PC-9 (cell line): ENCODE data around the gene BACH1. TPM values are rescaled to one million over a fixed set of nuclear protein-coding genes. Genes with fewer than 3 reads are reported as not detected.

Experiments used
- BruUV-seq: library from RNA; stranded (reverse); fragments of 400-500 nt; replicated peaks from 2 replicates; lab custom pipeline; 2021; lab: Mats Ljungman, UMichigan
- CTCF ChIA-PET: fragments of 300-600 bp; sonication (Branson Sonifier 250); formaldehyde crosslinking; loops from one replicate; lab custom pipeline; 2022; ENCODE audit warnings: antibody characterized with exemption; lab: Charles Lee
- POLR2A ChIA-PET: fragments of 300-600 bp; sonication (Branson Sonifier 250); formaldehyde crosslinking; loops from one replicate; lab custom pipeline; 2022; ENCODE audit warnings: antibody characterized with exemption; ENCODE audit not compliant: unreplicated experiment; lab: Charles Lee
- DNase-seq, 2 experiments: peaks; one replicate each; pipeline versions ENCODE4 v3.0.0 to v3.0.0-alpha.2; 2015 to 2022; ENCODE audit warnings: mixed read lengths in 1 of 2
- H2AFZ ChIP-seq: fragments of 200-600 bp; sonication (generic); 2 replicates; pipeline ENCODE4 v1.8.1; 2017; ENCODE audit warnings: antibody characterized with exemption
- H3F3A ChIP-seq: fragments of 200-600 bp; sonication (generic); 2 replicates; pipeline ENCODE4 v1.8.1; 2017; ENCODE audit warnings: antibody characterized with exemption, mild to moderate bottlenecking, low read depth; ENCODE audit not compliant: insufficient read depth
- H3K27ac ChIP-seq: fragments of 200-600 bp; sonication (generic); 2 replicates; pipeline ENCODE4 v1.6.1; 2016; ENCODE audit warnings: mixed run types
- H3K27me3 ChIP-seq: fragments of 200-600 bp; sonication (generic); 2 replicates; pipeline ENCODE4 v1.6.1; 2016; ENCODE audit warnings: low read depth, mixed run types; ENCODE audit not compliant: insufficient read depth
- H3K36me3 ChIP-seq: fragments of 200-600 bp; sonication (generic); 2 replicates; pipeline ENCODE4 v1.6.1; 2016; ENCODE audit warnings: low read depth, mixed run types
- H3K4me1 ChIP-seq: fragments of 200-600 bp; sonication (generic); replicated peaks from 2 replicates; pipeline ENCODE4 v1.6.1; 2016; ENCODE audit warnings: mixed run types; ENCODE audit not compliant: insufficient read depth
- H3K4me2 ChIP-seq: fragments of 200-600 bp; sonication (generic); 2 replicates; pipeline ENCODE4 v1.6.1; 2017; ENCODE audit warnings: mixed run types
- H3K4me3 ChIP-seq: fragments of 200-600 bp; sonication (generic); 2 replicates; pipeline ENCODE4 v1.6.1; 2016; ENCODE audit warnings: mixed run types
- H3K79me2 ChIP-seq: fragments of 200-600 bp; sonication (generic); 2 replicates; pipeline ENCODE4 v1.6.1; 2017; ENCODE audit warnings: low read depth, mixed run types
- H3K9me2 ChIP-seq: fragments of 200-600 bp; sonication (generic); 2 replicates; pipeline ENCODE4 v1.8.1; 2017; ENCODE audit warnings: mild to moderate bottlenecking; ENCODE audit not compliant: insufficient read depth
- H3K9me3 ChIP-seq: fragments of 200-600 bp; sonication (generic); 2 replicates; pipeline ENCODE4 v1.8.1; 2016; ENCODE audit warnings: low read depth; ENCODE audit not compliant: insufficient read depth
- H4K20me1 ChIP-seq: fragments of 200-600 bp; sonication (generic); 2 replicates; pipeline ENCODE4 v1.8.1; 2017; ENCODE audit not compliant: insufficient read depth
- EZH2 ChIP-seq: fragments of 200-600 bp; sonication (generic); IDR thresholded peaks from 2 replicates; pipeline ENCODE4 v1.8.0; 2017; ENCODE audit warnings: antibody characterized with exemption, low read depth
- intact Hi-C: fragments of 100-400 bp; cut with micrococcal nuclease; formaldehyde crosslinking; loops from one replicate; pipeline ENCODE4 v1.10.0; 2022; ENCODE audit not compliant: unreplicated experiment
- total RNA-seq: library from RNA; stranded (reverse); gene quantifications from 2 replicates; pipeline ENCODE4 v1.2.3, GENCODE V29; 2021
- TF ChIP-seq, protein P1 (sequence below): fragments of 200-600 bp; sonication (generic); conservative IDR thresholded peaks from 2 replicates; pipeline ENCODE4 v1.6.1; 2017; ENCODE audit warnings: mixed run types, antibody characterized with exemption, mild to moderate bottlenecking, moderate library complexity

The BACH1 gene
- total RNA-seq, 1 experiment from 2014 or later = 39.9 TPM

DNA sequence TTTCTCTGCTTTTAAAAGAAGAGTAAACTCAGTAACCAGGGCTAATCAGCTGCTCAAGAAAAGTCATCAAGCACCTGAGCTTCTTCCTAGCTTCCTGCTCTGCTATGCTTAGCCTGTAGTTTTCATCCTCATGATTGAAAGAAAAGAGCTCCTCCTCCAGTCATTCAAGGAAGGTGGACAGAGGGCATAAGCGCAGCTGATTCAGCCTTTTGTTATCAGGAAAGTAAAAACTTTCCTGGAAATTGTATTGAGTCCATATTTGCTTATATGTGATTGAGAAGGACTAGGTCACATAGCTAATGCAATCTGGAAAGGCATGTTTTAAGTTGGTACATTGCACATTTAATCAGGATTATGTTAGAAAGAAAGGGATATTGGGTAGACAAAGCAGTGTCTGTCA, 8.5 kb upstream of the BACH1 start:
- Histone ChIP-seq H3K9me2 (no peaks in the 10 kb centered on the region), H2AFZ (no peak overlapping the region), H3K4me1 (no peaks in the 10 kb centered on the region), H3K27ac (no peak overlapping the region), H3K36me3 (no peaks in the 10 kb centered on the region), H3K79me2 (no peaks in the 10 kb centered on the region), H4K20me1 (no peaks in the 10 kb centered on the region), H3K4me3 (no peak overlapping the region), H3K9me3 (no peaks in the 10 kb centered on the region), H3F3A (peaks cover 4% of the 10 kb centered on the region; the same call in 1 of the 2 replicates), H3K4me2 (no peak overlapping the region), H3K27me3 (no peaks in the 10 kb centered on the region)
- intact Hi-C loops = no loop called here
- BruUV-seq = no TSS peak
- no peak for TF ChIP-seq EZH2
- TF ChIP-seq, protein P1, sequence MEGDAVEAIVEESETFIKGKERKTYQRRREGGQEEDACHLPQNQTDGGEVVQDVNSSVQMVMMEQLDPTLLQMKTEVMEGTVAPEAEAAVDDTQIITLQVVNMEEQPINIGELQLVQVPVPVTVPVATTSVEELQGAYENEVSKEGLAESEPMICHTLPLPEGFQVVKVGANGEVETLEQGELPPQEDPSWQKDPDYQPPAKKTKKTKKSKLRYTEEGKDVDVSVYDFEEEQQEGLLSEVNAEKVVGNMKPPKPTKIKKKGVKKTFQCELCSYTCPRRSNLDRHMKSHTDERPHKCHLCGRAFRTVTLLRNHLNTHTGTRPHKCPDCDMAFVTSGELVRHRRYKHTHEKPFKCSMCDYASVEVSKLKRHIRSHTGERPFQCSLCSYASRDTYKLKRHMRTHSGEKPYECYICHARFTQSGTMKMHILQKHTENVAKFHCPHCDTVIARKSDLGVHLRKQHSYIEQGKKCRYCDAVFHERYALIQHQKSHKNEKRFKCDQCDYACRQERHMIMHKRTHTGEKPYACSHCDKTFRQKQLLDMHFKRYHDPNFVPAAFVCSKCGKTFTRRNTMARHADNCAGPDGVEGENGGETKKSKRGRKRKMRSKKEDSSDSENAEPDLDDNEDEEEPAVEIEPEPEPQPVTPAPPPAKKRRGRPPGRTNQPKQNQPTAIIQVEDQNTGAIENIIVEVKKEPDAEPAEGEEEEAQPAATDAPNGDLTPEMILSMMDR = no peak
- POLR2A ChIA-PET = no interaction called here
- CTCF ChIA-PET = no interaction called here
- no peak for DNase-seq

DNA sequence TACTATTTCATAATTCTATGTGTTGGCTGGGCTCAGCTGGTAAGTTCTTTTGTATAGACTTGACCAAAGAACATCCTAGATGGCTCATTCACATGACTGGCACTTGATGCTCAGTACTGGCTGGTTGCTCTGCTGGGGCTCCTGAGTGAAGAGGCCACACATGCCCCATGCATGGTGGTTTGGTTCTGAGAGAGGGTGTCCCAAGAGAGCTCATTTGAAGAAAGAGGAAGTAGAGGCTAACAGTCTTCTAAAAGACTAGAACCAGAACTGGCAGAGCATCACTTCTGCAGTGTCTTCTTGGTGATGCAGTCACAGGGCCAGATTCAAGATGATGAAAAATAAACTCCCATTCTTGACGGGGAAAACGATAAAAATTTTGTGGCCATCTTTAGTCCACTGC, 5.2 kb upstream of the BACH1 start:
- Histone ChIP-seq H4K20me1 (no peaks in the 10 kb centered on the region), H3K9me3 (no peaks in the 10 kb centered on the region), H3K9me2 (no peaks in the 10 kb centered on the region), H3K4me1 (no peaks in the 10 kb centered on the region), H3K4me2 (no peak overlapping the region), H3K4me3 (no peak overlapping the region), H3F3A (peaks cover 4% of the 10 kb centered on the region; the same call in 1 of the 2 replicates), H3K36me3 (no peaks in the 10 kb centered on the region), H3K27ac (no peak overlapping the region), H3K27me3 (no peaks in the 10 kb centered on the region), H3K79me2 (no peaks in the 10 kb centered on the region), H2AFZ (no peak overlapping the region)
- no TSS peak for BruUV-seq
- no peak for DNase-seq
- ChIA-PET CTCF (no interaction called here), POLR2A (interaction anchor here (0.6 kb wide), 1 partner anchor 55 kb away, joined by 12 read pairs; no protein-coding TSS in a partner anchor)
- intact Hi-C loops = no loop called here
- TF ChIP-seq, protein P1 = no peak
- TF ChIP-seq EZH2 = no peak

DNA sequence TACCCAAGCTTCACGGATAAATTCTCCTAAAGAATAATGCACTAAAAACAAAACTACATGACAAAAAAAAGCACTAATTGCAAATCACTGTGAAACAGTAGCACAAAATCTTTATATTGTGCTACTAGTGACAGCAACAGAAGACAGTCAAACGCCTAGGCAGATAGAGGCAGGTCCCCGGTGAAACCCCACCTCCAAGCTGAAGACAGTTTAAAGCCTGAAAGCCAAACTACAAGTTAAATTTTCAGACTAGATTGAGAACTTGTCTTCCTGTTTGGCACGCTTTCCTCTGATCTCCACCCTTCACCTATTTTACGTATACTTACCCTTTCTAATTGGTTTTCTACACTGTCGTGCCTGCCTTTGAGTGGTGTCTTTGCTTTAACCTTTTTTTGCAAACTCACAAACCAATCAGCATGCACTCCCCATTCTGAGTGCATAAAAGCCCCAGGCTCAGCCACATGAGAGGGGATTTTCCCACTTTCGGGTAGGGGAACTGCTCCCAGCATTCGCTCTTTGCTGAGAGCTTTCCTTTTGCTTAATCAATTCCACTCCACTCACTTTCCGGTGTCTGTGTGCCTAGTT, 3.6 kb upstream of the BACH1 start:
- H4K20me1 ChIP-seq = no peaks in the 10 kb centered on the region
- POLR2A ChIA-PET = no interaction called here
- no peaks in the 10 kb centered on the region for H3K27me3 ChIP-seq
- peaks cover 9% of the 10 kb centered on the region; the same call in 1 of the 2 replicates for H3F3A ChIP-seq
- no TSS peak for BruUV-seq
- H3K4me1 ChIP-seq = no peaks in the 10 kb centered on the region
- no peak overlapping the region for H3K4me2 ChIP-seq
- no peak overlapping the region for H2AFZ ChIP-seq
- H3K36me3 ChIP-seq = no peaks in the 10 kb centered on the region
- DNase-seq = no peak
- H3K79me2 ChIP-seq = peaks cover 10% of the 10 kb centered on the region
- H3K9me2 ChIP-seq = no peaks in the 10 kb centered on the region
- CTCF ChIA-PET = no interaction called here
- no peaks in the 10 kb centered on the region for H3K9me3 ChIP-seq
- H3K4me3 ChIP-seq = no peak overlapping the region
- TF ChIP-seq EZH2 = no peak
- TF ChIP-seq, protein P1 = no peak
- intact Hi-C loops = no loop called here
- no peak overlapping the region for H3K27ac ChIP-seq
